Stimulated activated CD4-positive, alpha-beta T cell treated with anti-CD3 and anti-CD28 coated beads, TNF-alpha, amount 100 ng/mL, for 24 hours (primary cell): ENCODE results near the gene GNB1L.

Source experiments
- DNase-seq, 3 experiments: peaks; one replicate each; pipeline ENCODE4 v3.0.0-alpha.2; 2020; ENCODE audit warnings: low read depth in 3 of 3

Gene GNB1L

DNA sequence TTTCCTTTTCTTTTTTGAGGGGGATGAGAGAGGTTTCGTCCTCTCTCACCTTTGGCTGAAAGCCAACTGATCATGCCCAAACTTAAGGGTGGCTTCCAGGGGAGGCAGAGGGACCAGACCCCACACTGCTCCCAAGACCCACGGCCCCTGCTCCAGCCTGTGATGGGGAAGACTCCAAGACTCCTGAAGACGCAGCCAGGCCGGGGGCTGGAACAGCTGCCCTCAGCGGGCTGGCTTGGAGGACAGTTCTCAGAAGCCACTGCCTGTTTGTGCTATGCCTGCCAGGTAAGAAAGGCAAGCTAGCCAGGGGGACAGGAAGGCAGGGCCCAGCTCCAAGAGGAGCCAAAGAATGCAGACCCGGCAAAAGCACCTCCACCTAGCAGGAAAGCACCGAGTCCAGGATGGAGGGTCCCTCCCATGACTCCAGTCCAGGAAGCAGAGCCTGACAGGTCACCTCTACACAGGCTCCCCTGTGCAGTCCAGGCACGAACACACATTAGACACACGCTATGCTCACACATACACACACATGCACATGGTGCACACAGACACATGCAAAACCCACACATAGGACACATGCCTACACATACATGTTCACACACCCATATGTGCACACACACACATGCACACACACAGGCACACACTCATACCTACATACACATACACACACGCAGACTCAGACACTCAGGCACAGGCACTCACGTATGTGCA lies 31.3 kb downstream of the GNB1L start:
- DNase-seq = no peak

DNA sequence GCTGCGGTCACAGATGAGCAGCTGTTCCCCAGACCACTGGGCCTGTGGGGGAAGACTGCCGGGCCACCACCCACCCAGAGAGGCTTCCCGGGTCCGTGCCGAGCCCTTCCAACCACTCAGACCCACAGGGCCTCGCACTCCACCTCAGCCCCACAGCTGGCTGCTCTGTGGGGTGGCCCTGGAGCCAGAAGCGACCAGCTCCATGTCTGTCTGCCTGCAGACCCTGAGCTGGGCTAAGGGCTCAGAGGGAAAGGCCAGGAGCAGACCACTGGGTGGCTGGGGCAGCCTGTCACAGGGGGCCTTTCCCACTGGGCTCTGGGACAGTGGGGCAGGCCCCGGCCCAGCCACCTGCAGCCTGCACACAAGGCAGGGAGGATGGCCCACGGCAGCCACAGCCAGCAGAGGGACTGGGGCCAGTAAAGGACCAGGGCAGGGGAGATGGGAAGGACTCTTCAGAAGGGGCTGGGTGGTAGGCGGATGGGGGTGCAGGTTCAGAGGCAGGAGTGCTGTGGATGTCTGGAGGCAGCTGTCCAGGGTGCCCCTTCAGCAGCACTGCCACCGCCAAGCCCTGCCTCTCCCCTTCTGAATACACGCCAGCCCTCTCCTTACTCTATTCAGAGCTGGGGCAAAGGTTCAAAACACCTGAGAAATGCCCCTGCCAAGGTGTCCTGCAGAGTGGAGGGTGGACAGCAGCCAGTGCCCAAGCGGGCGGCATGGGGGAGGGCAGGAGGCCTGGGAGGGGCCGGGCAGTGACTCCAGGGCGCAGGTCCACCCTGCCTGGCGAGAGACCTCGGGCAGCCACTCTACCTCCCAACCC lies 32.2 kb downstream of the GNB1L start:
- no peak for DNase-seq

DNA sequence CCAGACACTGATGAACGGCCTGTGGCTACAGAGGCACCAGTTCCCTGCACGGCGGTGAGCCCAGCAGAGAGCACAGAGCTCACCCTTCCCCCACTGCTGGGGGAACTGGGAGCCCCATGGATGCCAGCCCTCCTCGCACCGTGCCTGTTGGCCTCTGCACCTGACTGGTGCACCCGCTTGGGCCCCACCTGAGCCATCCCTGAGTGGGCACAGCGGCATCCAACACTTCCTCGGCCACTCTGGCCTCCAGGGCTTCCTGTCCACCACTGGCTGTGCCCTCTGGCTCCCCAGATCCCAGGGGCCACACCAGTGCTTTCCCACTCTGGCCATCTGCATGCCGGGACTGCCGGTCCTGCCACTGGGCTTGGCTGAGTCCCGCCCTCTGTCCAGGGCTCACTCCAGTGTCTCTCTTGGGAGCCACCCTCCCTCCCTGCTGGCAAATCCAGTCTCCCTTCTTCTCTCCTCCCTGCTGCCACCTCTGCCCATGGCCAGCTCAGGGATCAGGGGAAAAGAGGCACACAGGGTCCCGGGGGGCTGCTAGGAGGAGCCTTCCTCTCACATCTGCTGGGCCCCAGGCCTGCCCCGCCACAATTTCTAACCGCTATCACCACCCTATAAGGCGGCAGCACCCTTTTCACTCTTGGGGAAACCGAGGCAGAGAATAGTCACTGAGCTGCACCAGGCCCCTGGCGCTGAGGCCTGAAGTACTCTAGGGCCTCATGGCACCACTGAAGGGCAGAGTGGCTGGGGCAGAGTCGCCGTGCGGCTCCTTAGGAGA lies 33.0 kb downstream of the GNB1L start:
- no peak for DNase-seq

DNA sequence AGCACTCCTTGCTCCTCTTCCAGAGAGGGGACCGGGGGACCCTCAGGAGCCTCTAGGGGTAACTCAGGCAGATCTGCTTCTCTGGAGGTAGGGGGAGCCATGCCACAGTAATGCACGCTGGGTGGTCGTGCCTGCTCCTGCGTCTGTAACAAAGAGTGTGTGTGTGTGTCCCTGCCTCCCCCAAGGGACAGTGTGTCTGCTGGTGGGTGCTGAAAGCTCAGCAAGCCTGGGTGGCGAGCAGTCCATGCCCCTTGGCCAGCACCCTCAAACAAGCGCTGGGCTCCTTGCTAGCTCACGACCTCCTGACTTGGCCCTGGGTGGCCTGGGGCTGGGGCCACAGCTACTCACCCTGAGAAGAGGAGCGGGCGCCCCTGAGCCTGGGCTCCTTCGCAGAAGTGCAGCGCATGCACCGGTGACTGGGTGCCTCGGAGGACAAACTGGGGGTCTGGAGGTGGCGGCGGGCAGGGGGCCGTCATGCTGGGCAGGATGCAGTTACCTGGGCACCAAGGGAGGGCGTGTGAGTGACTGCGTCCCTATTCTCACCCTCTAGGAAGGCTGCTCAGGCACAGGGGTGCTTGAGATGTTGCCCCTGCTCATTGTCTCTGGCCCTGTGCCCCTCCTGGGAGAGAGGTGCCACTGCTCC lies 33.7 kb downstream of the GNB1L start:
- DNase-seq = no peak

GRCh38 chr22:19819911-19820879 lies 34.5 kb downstream of the GNB1L start:
- DNase-seq = no peak

DNA sequence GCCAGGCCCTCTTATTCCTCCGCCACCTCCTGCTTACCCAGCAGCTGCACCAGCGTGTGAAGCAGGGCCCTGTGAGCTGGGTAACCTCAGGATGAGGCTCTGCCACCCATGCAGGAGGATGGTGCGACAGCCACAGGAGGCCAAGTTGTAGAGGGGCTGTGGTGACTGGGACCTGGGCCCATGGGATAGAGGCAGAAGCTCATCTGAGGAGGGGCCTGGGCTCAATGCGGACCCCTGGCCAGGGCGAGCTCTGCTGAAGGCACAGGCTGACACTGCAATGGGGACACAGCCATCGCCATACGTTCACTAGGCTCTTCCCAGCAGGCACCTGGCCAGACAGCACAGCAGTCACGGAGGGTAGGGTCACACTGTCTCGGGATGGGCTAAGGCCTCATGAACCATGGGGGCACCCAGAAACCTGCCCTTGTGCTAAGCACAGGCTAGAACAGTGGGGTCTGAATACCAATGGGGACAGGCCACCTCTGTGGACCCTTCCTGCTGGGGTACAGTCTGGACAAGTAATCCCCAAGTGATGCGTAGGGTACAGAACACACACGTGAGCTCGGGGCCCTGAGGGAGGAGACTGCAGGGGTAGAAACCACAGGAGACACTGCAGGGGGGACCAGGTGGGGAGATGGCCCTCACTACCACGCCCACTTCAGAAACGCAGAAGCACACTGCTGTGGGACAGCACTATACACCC lies 35.3 kb downstream of the GNB1L start:
- DNase-seq = no peak

DNA sequence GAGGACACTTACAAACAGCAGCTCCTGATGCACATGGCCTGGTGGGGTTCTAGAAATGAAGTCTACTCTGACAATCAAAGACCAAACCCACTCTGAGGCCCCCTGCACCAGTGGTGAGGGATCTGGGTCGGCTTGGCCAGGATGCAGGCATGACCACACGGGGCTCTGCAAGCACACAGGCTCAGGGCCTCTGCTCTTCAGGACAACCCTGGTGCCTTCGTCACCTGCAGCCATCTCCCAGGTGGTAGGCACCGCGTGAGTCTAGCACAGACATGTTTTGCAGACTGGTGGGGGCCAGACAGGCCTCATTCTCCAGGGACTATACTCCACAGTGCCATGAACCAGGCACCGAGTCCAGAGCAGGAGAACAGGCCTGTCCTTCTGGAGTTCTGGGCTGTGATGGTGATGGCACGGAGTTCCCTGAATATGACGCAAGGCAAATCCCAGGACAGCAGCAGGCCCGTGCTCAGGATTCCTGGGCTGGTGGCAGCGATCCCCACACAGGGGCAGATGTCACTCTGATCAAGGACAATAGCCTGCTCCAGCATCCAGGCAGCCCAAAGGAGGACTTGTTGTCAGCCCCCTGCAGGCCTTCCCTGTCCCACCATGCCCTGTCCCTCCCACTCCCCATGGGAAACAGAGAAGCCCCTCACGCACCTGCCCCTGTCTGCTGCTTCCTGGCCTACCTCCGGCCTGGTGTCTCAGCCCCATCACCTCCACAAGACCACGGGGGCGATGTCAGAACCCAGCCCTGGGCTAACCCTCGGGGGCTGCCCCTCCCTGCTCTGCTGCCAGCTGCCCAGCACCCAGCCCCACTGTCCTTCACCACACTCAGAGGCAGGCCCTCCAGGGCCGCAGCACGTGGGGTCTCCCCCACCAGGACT lies 36.1 kb downstream of the GNB1L start:
- no peak for DNase-seq

DNA sequence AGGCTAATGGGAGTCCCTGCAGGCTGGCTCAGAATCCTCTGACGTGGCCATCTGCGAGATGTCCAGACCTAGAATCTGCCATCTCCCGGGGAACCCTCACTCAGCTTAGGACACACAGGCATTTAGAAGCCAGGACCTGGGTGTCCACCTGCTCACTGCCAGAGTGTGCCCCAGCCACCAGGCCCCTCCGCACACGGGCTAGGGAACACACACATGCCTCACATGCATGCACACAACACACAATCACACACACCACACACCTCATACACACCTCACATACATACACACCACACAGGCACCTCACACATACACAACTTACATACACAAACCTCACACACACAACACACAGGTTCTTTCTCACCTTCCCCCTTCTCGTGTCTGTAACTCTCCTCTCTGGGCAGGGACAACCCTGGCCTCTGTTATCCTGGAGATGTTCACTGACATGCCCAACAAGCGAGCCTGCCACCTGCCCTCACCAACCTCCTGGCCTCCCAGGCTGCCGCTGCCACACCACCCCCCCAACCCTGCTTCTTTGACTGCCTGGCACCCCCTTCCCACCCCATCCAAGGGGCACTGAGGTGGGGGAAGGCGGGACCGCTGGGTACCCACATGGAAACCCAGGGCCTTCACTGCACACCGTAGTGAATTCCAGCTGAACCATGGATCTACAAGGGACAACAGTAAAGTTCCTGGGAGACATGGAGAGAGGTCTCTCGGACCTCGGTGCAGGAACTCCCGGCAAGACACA lies 38.1 kb downstream of the GNB1L start:
- no peak for DNase-seq

- DNase-seq = no peak
These were observed 38.8 kb downstream of the GNB1L start for GRCh38 chr22:19815823-19816290.

- no peak for DNase-seq
These were observed 39.4 kb downstream of the GNB1L start for GRCh38 chr22:19815093-19815822.

- no peak for DNase-seq
These were observed 40.2 kb downstream of the GNB1L start for GRCh38 chr22:19814428-19814827.

- DNase-seq = no peak
These were observed 41.8 kb downstream of the GNB1L start for GRCh38 chr22:19812910-19813309.

DNA sequence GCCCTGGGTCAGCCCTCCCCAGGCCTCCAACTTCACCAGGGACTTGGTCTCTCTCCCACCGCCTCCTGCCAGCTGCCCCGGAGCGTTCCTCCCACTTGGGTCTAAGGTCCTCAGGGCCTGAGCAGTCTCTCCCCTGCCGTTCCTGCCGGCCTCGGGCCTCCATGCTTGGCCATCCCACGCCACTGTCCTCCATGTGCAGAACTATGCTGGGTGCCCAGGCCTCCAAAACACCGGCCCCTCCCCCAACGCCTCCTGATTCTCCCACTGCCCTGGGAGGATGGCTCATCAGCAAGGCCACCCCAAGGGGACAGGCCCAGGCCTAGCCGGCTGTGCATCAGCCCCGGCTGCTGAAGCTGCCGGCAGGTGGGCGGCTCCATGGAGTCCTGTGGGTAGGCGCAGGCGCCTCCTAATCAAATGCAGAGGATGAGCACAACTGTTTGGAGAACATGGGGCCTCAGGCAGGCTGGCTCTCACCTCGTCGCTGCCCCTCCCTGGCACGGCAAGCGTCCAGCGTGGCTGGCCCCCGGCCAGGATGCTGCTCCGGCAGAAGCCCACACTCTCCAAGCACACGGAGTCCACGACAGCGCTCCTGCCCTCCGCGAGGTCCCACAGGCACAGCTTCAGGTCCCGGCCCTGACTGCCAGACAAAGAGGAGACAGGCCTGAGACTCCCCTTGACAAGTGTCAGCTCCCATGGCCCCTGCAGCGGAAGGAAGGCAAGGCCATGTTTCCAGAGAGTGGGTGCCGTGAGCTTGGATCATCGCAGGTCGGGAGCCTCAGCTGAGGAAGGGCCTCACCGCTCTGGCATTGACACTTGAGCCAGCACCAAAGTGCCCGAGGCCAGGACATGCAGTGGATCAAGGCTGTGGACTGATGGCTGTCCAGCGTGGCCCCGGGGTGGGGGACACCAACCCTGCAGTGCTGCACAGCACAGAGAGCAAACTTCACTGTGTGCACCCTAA lies 42.6 kb downstream of the GNB1L start:
- no peak for DNase-seq

GRCh38 chr22:19811211-19811621 lies 43.5 kb downstream of the GNB1L start:
- DNase-seq = no peak

GRCh38 chr22:19810381-19811201 lies 44.1 kb downstream of the GNB1L start:
- no peak for DNase-seq

DNA sequence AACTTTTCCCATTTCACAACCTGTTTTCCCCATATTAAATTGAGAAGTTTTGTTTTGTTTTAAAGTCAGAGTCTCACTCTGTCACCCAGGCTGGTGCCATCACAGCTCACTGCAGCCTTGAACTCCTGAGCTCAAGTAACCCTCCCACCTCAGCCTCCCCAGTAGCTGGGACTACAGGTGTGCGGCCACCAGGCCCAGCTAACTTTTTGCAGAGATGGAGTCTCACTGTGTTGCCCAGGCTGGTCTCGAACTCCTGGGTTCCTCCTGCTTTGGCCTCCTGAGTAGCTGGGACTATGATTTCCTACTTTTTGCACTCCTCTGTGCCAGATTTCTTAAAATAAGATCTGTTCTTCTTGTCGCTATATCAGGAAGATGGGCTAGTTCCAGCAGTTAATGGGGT lies 44.9 kb downstream of the GNB1L start:
- DNase-seq = no peak
